Measurements from ENCODE around the gene GLT8D2.
"Not testable (repeated sequence)": the region's sequence is repeated elsewhere in the genome, so short reads cannot be mapped to it uniquely, and the experiment has no call there.

GLT8D2 gene

DNA sequence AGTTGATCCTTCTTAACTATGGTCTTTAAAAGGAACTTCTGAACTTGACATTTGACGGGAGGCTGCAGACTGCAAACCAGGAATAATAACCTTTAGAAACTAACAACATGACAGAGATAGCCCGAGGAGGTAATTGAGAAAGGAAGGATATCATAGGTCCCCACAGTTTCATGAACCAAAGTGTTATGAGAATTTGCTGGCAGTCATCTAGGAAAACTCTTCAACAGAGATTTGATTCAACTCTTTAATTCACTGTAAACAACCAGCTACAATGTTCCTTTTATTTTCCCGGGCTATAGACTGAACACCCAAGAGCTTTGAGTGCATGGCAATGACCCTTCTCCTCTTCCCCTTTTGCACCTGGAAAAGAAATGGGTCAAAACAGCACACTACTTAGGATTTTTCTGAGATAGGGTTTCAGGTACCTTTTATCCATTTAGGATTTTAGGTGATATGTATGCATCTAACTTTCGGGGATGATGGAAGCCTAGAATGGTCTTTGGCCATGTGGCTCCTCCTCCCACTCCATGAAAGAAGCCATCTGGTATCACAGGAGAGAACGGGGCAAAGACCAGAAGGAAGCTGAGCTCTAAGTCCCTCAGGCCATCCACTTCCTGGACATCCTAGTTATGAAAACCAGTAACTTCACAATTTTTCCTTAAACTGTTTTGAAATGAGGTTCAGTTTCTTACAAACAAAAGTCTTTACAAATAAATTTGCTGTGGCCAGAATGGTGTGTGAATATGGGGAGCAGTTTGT, 23.0 kb downstream of the GLT8D2 start:
- Mint-ChIP-seq H3K4me3 (no peak overlapping the region), H3K4me1 (no peaks in the 10 kb centered on the region), H3K27ac (no peak overlapping the region), H3K27me3 (peaks cover 37% of the 10 kb centered on the region), H3K9me3 (peaks cover 4% of the 10 kb centered on the region), H3K36me3 (no peaks in the 10 kb centered on the region)
- ATAC-seq, result no peak

DNA sequence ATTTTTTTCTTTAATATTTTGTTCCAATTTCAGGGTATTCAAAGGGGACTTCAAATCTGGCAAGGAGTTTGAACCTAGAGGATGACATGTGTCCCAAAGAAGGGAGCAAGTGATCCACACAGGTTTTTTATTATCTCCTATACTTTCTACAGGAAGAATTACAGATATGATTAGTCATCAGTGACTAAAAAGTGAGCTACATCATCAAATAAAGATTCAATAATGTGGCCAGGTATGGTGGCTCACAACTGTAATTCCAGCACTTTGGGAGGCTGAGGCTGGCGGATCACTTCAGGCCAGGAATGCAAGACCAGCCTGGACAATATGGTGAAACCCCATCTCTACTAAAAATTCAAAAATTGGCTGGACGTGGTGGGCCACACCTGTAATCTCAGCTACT, 24.2 kb downstream of the GLT8D2 start:
- no peak overlapping the region for H3K27ac Mint-ChIP-seq
- ATAC-seq, result no peak
- peaks cover 47% of the 10 kb centered on the region for H3K27me3 Mint-ChIP-seq
- H3K36me3 Mint-ChIP-seq, result no peaks in the 10 kb centered on the region
- H3K4me1 Mint-ChIP-seq, result no peaks in the 10 kb centered on the region
- H3K9me3 Mint-ChIP-seq, result peaks cover 4% of the 10 kb centered on the region
- H3K4me3 Mint-ChIP-seq, result no peak overlapping the region

GRCh38 chr12:104024348-104024747, 25.6 kb downstream of the GLT8D2 start:
- ATAC-seq, result no peak
- H3K36me3 Mint-ChIP-seq, result no peaks in the 10 kb centered on the region
- peaks cover 57% of the 10 kb centered on the region for H3K27me3 Mint-ChIP-seq
- no peaks in the 10 kb centered on the region for H3K4me1 Mint-ChIP-seq
- no peak overlapping the region for H3K4me3 Mint-ChIP-seq
- H3K27ac Mint-ChIP-seq, result no peak overlapping the region
- peaks cover 8% of the 10 kb centered on the region for H3K9me3 Mint-ChIP-seq

DNA sequence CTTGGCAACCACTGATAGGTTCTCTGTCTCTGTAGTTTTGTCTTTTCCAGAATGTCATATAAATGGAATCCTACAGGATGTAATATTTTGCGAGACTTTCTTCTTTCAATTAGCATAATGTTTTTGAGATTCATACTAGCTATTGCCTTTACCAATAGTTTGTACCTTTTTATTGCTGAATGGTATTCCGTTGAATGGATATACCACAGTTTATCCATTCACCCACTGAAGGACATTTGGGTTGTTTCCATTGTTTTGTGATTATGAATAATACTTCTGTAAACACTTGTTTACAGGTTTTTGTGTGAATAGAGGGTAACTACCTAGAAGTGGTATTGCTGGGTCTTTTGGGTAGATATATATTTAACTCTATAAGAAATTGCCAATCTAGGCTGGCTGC, 26.3 kb downstream of the GLT8D2 start:
- Mint-ChIP-seq H3K27ac (no peak overlapping the region), H3K4me1 (no peaks in the 10 kb centered on the region), H3K9me3 (peaks cover 8% of the 10 kb centered on the region), H3K36me3 (no peaks in the 10 kb centered on the region), H3K27me3 (peaks cover 56% of the 10 kb centered on the region), H3K4me3 (no peak overlapping the region)
- ATAC-seq, result no peak

DNA sequence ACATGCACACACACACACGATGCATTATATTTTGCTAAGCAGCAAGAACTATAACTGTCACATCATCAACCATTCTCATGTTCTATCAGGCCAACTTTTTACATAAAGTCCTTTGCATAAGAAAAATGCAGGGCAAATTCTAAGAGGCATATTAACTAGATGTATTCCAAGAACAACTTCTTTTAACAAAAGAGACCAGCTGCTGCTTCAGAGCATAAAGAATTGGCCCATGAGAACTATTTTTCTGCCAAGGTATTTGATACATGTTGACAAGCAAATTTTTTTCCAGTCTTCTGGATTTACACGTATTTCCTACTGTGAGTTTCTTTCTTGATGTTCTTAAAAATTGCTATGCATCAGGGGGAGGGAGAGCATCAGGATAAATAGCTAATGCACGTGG, 27.2 kb downstream of the GLT8D2 start:
- H3K36me3 Mint-ChIP-seq, result no peaks in the 10 kb centered on the region
- H3K9me3 Mint-ChIP-seq, result peaks cover 8% of the 10 kb centered on the region
- no peak for ATAC-seq
- H3K27me3 Mint-ChIP-seq, result peaks cover 56% of the 10 kb centered on the region
- H3K4me1 Mint-ChIP-seq, result no peaks in the 10 kb centered on the region
- H3K27ac Mint-ChIP-seq, result no peak overlapping the region
- H3K4me3 Mint-ChIP-seq, result no peak overlapping the region

DNA sequence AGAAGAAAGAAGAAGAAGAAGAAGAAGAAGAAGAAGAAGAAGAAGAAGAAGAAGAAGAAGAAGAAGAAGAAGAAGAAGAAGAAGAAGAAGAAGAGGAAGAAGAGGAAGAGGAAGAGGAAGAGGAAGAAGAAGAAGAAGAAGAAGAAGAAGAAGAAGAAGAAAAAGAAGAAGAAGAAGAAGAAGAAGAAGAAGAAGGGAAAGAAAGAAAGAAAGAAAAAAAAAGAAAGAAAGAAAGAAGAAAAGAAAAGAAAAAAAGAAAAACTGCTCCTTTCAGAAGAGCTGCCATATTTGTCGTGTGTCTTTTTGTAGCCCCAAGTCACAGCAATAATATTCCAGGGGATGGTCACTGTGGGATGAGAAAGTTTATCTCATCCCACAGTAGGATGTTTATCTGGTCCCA, 28.1 kb downstream of the GLT8D2 start:
- not testable (repeated sequence) for H3K4me3 Mint-ChIP-seq, H3K9me3 Mint-ChIP-seq, H3K27ac Mint-ChIP-seq, H3K4me1 Mint-ChIP-seq, H3K36me3 Mint-ChIP-seq, ATAC-seq
- H3K27me3 Mint-ChIP-seq, result peaks cover 50% of the 10 kb centered on the region

GRCh38 chr12:104012331-104012730, 37.7 kb downstream of the GLT8D2 start:
- H3K4me3 Mint-ChIP-seq, result no peak overlapping the region
- no peaks in the 10 kb centered on the region for H3K4me1 Mint-ChIP-seq
- peaks cover 4% of the 10 kb centered on the region for H3K36me3 Mint-ChIP-seq
- H3K27ac Mint-ChIP-seq, result no peak overlapping the region
- no peak for ATAC-seq
- peaks cover 5% of the 10 kb centered on the region for H3K9me3 Mint-ChIP-seq
- H3K27me3 Mint-ChIP-seq, result no peaks in the 10 kb centered on the region

- ATAC-seq, result no peak
- Mint-ChIP-seq H3K27me3 (no peaks in the 10 kb centered on the region), H3K36me3 (peaks cover 4% of the 10 kb centered on the region), H3K4me1 (no peaks in the 10 kb centered on the region), H3K9me3 (peaks cover 5% of the 10 kb centered on the region), H3K4me3 (no peak overlapping the region), H3K27ac (no peak overlapping the region)
These were observed 38.7 kb downstream of the GLT8D2 start for GRCh38 chr12:104011253-104011652.

DNA sequence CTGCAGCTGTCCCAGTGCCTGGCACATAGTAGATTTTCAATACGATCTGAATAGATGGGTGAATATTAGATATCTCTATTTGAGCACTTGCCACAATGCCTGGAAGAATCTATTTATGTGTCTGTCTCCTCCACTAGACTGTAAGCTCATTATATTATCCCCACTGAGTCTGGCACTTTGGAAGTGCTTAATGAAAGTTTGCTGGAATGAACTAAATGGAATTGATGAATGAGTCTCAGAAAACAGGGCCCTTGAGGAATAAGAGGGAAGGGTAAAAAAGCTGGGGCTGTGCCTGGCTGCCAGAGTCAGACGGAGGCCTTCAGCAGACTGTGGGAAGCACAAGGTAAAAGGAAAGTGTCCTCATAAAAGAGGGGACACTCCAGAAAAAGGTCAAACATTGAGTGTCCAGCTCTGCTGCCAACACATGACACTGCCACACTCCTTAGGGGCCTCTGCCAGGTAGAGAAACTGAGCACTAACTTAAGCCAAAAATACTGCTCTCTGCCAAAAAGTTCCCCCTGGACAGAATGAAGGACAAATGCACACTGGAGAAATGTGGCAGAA, 39.3 kb downstream of the GLT8D2 start:
- no peaks in the 10 kb centered on the region for H3K27me3 Mint-ChIP-seq
- no peaks in the 10 kb centered on the region for H3K4me1 Mint-ChIP-seq
- ATAC-seq, result no peak
- peaks cover 5% of the 10 kb centered on the region for H3K9me3 Mint-ChIP-seq
- H3K27ac Mint-ChIP-seq, result no peak overlapping the region
- no peak overlapping the region for H3K4me3 Mint-ChIP-seq
- H3K36me3 Mint-ChIP-seq, result peaks cover 4% of the 10 kb centered on the region

- Mint-ChIP-seq H3K4me3 (no peak overlapping the region), H3K27me3 (no peaks in the 10 kb centered on the region), H3K36me3 (peaks cover 4% of the 10 kb centered on the region), H3K9me3 (peaks cover 5% of the 10 kb centered on the region), H3K27ac (no peak overlapping the region), H3K4me1 (no peaks in the 10 kb centered on the region)
- ATAC-seq, result no peak
These were observed 39.9 kb downstream of the GLT8D2 start for GRCh38 chr12:104010121-104010520.

DNA sequence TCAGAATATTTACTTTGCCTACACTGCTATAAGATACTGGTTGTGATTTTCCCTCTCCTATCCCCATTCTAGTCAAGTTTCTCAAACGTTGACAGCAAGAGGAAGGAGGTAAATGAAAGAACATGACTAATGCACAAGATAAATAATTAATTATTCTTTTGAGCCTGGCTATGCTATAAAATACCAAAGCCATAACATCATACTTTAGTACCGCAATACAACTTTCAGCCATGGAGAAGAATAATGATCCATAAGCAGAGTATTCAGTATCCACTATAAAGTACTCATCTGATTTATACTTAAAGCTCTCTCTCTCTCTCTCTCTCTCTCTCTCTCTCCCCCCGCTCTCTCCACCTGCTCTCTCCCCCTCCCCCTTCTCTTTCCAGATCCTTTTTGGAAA, 43.1 kb downstream of the GLT8D2 start:
- H3K27ac Mint-ChIP-seq, result no peak overlapping the region
- no peak overlapping the region for H3K4me3 Mint-ChIP-seq
- ATAC-seq, result no peak
- peaks cover 4% of the 10 kb centered on the region for H3K36me3 Mint-ChIP-seq
- no peaks in the 10 kb centered on the region for H3K4me1 Mint-ChIP-seq
- H3K9me3 Mint-ChIP-seq, result peaks cover 5% of the 10 kb centered on the region
- peaks cover 23% of the 10 kb centered on the region for H3K27me3 Mint-ChIP-seq

DNA sequence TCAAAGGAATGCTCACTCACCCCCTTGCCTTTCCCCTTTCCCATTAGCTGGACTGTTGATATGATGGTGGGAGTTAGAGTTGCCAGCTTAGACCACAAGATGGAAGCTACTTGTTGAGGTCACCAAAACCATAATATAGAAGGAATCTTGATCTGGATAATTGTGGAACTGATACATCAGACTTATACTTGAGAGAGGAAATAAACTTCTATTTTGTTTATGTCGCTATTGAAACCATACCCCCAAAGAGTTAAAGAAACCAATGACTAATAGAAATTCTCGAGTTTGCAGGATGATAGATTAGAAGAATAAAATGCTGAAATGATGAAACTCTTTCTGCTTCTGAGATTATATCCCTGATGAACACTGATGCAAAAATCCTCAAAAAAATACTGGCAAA, 46.4 kb downstream of the GLT8D2 start:
- peaks cover 4% of the 10 kb centered on the region for H3K36me3 Mint-ChIP-seq

GRCh38 chr12:104002686-104003085, 47.3 kb downstream of the GLT8D2 start:
- no peak for ATAC-seq
- Mint-ChIP-seq H3K27ac (no peak overlapping the region), H3K27me3 (peaks cover 38% of the 10 kb centered on the region), H3K4me1 (no peaks in the 10 kb centered on the region), H3K9me3 (no peaks in the 10 kb centered on the region), H3K4me3 (no peak overlapping the region), H3K36me3 (no peaks in the 10 kb centered on the region)

More for the DNA sequence above, 46.4 kb downstream of the GLT8D2 start:
- Mint-ChIP-seq H3K27me3 (peaks cover 38% of the 10 kb centered on the region), H3K4me1 (no peaks in the 10 kb centered on the region), H3K27ac (no peak overlapping the region), H3K9me3 (peaks cover 5% of the 10 kb centered on the region), H3K4me3 (no peak overlapping the region)
- ATAC-seq, result no peak

- Mint-ChIP-seq H3K27me3 (peaks cover 38% of the 10 kb centered on the region), H3K36me3 (no peaks in the 10 kb centered on the region)
- ATAC-seq, result no peak
These were observed 49.1 kb downstream of the GLT8D2 start for GRCh38 chr12:104000807-104001434.

GRCh38 chr12:103998976-103999375, 51.0 kb downstream of the GLT8D2 start:
- Mint-ChIP-seq H3K27ac (no peak overlapping the region), H3K36me3 (no peaks in the 10 kb centered on the region), H3K4me1 (no peaks in the 10 kb centered on the region), H3K4me3 (no peak overlapping the region), H3K27me3 (peaks cover 33% of the 10 kb centered on the region), H3K9me3 (no peaks in the 10 kb centered on the region)
- ATAC-seq, result no peak

More at GRCh38 chr12:104000807-104001434, 49.1 kb downstream of the GLT8D2 start:
- Mint-ChIP-seq H3K27ac (no peak overlapping the region), H3K9me3 (no peaks in the 10 kb centered on the region), H3K4me1 (no peaks in the 10 kb centered on the region), H3K4me3 (no peak overlapping the region)
